Smooth muscle cell (in vitro differentiated cells): Measurements from ENCODE around the gene MVB12A. TPM values are rescaled to one million over a fixed set of nuclear protein-coding genes. Genes with fewer than 3 reads are reported as not detected.

Experiments used
- DNase-seq: peaks from one replicate; lab custom pipeline; 2025; ENCODE audit not compliant: unreplicated experiment; lab: John Stamatoyannopoulos, UW
- H2AFZ ChIP-seq: fragments of 200-600 bp; sonication (generic); 2 replicates; pipeline ENCODE4 v1.6.0; 2016; ENCODE audit warnings: antibody characterized with exemption, low read depth, mild to moderate bottlenecking
- H3F3A ChIP-seq: fragments of 200-600 bp; sonication (generic); 2 replicates; pipeline ENCODE4 v1.6.0; 2017; ENCODE audit warnings: antibody characterized with exemption, low read depth
- H3K27ac ChIP-seq: fragments of 200-600 bp; sonication (generic); 2 replicates; pipeline ENCODE4 v1.5.1; 2016; ENCODE audit warnings: low read depth, mild to moderate bottlenecking
- H3K27me3 ChIP-seq: fragments of 200-600 bp; sonication (generic); 2 replicates; pipeline ENCODE4 v1.6.1; 2016; ENCODE audit warnings: low read depth, mild to moderate bottlenecking
- H3K36me3 ChIP-seq: fragments of 200-600 bp; sonication (generic); 2 replicates; pipeline ENCODE4 v1.5.1; 2016; ENCODE audit warnings: low read depth
- H3K4me1 ChIP-seq: fragments of 200-600 bp; sonication (generic); 2 replicates; pipeline ENCODE4 v1.5.1; 2016; ENCODE audit warnings: low read depth
- H3K4me2 ChIP-seq: fragments of 200-600 bp; sonication (generic); 2 replicates; pipeline ENCODE4 v1.6.0; 2016; ENCODE audit warnings: mild to moderate bottlenecking
- H3K4me3 ChIP-seq: fragments of 200-600 bp; sonication (generic); 2 replicates; pipeline ENCODE4 v1.5.1; 2016; ENCODE audit warnings: mild to moderate bottlenecking
- H3K79me2 ChIP-seq: fragments of 200-600 bp; sonication (generic); 2 replicates; pipeline ENCODE4 v1.6.0; 2016; ENCODE audit warnings: low read depth, mild to moderate bottlenecking
- H3K9ac ChIP-seq: fragments of 200-600 bp; sonication (generic); 2 replicates; pipeline ENCODE4 v1.6.0; 2016; ENCODE audit warnings: low read depth
- H3K9me3 ChIP-seq: fragments of 200-600 bp; sonication (generic); replicated peaks from 2 replicates; pipeline ENCODE4 v1.5.1; 2016; ENCODE audit warnings: low read depth
- H4K20me1 ChIP-seq: fragments of 200-600 bp; sonication (generic); 2 replicates; pipeline ENCODE4 v1.6.0; 2016; ENCODE audit warnings: low read depth
- WGBS: methylation state at CpG from one replicate; pipeline ENCODE4 v1.1.7; 2016; ENCODE audit warnings: low lambda C conversion rate; 5-methylcytosine and 5-hydroxymethylcytosine counted together
- polyA plus RNA-seq: library from polyadenylated mRNA; unstranded; fragments of >200 nt; fragmentation: Nextera tagmentation; extraction: Ambion mirVana; gene quantifications from 2 replicates; pipeline ENCODE4 v1.2.1, GENCODE V29; 2016
- total RNA-seq: library from RNA; depleted of rRNA; stranded (reverse); fragments of >200 nt; gene quantifications from 2 replicates; pipeline ENCODE4 v1.2.3, GENCODE V29; 2014
- TF ChIP-seq, protein P1 (sequence below): fragments of 200-600 bp; sonication (generic); IDR thresholded peaks from 2 replicates; pipeline ENCODE4 v1.5.1; 2017; ENCODE audit warnings: borderline replicate concordance, mild to moderate bottlenecking, antibody characterized with exemption; ENCODE audit not compliant: insufficient read depth, poor library complexity, severe bottlenecking

Gene MVB12A
- total and polyA plus RNA-seq, 2 experiments from 2014 or later, result 68.1 to 98.1 TPM

DNA sequence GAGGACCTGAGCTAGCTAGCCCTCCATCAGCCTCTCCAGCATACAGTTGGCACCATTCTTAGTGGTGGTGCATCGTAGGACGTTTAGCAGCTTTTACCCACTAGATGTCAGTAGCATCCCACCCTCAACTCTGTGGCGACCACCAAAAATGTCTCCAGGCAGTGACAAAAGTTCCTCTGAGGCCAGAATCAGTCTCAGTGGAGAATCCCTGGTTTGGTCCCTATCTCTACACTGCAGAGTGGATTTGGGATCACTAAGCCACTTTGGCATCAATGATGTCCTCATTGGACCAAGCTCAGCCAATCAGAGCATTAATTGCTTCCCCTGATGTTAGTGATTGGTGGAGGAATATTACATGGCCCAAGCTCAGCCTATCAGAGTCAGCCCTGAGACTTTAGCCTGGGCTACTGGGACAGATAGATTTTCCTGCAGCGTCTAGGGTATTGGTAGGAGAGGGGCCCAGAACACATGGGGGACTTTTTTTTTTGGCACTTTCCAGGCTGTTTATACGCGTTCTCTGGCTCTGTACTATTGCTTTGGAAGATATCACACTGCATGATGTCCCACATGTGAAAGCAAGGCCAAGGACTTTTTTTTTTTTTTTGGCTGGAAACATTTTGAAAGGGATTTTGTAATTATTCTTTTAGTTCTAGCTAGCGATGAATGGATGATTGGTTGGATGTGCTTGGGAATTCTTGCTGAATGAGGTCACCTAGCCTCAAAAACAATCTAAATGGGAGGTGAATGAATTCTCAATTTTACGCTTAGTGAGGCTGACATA, 21.6 kb downstream of the MVB12A start:
- H3K9ac ChIP-seq, result no peak overlapping the region
- H3K4me2 ChIP-seq, result no peak overlapping the region
- no peaks in the 10 kb centered on the region for H3K4me1 ChIP-seq
- H3K27me3 ChIP-seq, result no peaks in the 10 kb centered on the region
- no peaks in the 10 kb centered on the region for H3F3A ChIP-seq
- H3K79me2 ChIP-seq, result no peaks in the 10 kb centered on the region
- H2AFZ ChIP-seq, result no peak overlapping the region
- no peak for DNase-seq
- H3K4me3 ChIP-seq, result no peak overlapping the region
- no peaks in the 10 kb centered on the region for H4K20me1 ChIP-seq
- no peaks in the 10 kb centered on the region for H3K9me3 ChIP-seq
- no peak overlapping the region for H3K27ac ChIP-seq
- TF ChIP-seq, protein P1, sequence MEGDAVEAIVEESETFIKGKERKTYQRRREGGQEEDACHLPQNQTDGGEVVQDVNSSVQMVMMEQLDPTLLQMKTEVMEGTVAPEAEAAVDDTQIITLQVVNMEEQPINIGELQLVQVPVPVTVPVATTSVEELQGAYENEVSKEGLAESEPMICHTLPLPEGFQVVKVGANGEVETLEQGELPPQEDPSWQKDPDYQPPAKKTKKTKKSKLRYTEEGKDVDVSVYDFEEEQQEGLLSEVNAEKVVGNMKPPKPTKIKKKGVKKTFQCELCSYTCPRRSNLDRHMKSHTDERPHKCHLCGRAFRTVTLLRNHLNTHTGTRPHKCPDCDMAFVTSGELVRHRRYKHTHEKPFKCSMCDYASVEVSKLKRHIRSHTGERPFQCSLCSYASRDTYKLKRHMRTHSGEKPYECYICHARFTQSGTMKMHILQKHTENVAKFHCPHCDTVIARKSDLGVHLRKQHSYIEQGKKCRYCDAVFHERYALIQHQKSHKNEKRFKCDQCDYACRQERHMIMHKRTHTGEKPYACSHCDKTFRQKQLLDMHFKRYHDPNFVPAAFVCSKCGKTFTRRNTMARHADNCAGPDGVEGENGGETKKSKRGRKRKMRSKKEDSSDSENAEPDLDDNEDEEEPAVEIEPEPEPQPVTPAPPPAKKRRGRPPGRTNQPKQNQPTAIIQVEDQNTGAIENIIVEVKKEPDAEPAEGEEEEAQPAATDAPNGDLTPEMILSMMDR, result peak; percentile 43
- WGBS, result 61% methylated on average over 8 of the region's 8 CpGs
- no peaks in the 10 kb centered on the region for H3K36me3 ChIP-seq

DNA sequence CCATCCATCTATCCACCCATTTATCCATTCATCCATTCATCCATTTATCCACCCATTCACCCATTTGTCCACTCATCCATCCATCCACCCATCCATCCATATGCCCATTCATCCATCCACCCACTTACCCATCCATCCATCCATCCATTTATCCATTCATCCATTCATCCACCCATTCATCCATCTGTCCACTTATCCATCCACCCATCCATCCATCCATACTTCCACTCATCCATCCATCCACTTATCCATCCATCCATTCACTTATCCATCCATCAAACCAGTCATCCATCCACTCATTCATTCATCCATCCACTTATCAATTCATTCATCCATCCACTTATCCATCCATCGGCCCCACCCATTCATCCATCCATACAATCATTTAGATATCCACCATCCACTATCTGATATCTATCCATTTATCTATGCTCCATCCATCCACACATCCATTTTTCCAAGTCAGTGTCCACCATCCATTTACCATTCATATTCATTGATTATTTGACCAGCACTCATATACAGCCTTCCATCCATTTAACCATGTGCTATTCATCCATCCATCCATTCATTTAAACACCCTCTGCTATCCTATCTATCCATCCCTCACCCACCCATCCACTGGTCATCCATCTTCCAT, 25.8 kb downstream of the MVB12A start:
- 95% methylated on average over 1 of the region's 1 CpG for WGBS
- DNase-seq, result no peak
- no peaks in the 10 kb centered on the region for H4K20me1 ChIP-seq

DNA sequence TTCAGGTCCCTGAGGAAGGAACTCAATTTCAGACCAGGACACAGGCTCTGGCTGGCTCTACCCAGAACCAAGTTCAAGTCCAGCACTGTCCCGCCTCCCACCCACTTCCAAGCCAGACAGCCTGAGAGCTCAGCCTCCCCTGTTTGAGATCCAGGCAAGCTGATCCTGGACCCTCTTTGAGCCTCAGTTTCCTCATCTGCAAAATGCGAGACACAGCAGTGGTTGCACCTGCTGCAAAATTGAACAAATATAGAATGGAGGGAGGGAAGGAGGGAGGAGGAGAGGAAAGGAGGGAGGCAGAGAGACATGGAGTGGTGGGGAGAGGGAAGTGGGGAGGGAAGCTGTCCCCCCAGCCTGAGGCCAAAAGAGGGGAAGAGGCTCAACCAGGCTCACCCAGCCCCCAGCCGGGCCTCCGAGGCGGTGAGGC, 27.9 kb downstream of the MVB12A start:
- Histone ChIP-seq H3K27me3 (peaks cover 9% of the 10 kb centered on the region), H3K9ac (no peak overlapping the region), H3K79me2 (no peaks in the 10 kb centered on the region), H4K20me1 (no peaks in the 10 kb centered on the region), H3K27ac (no peak overlapping the region), H3K4me2 (peak overlapping the region; percentile 95), H3K4me1 (no peaks in the 10 kb centered on the region), H3K9me3 (no peaks in the 10 kb centered on the region), H3F3A (no peaks in the 10 kb centered on the region), H2AFZ (no peak overlapping the region), H3K36me3 (no peaks in the 10 kb centered on the region), H3K4me3 (peak overlapping the region; percentile 64)
- TF ChIP-seq, protein P1, result no peak
- 95% methylated on average over 2 of the region's 5 CpGs for whole genome bisulfite sequencing
- no peak for DNase-seq

More for the DNA sequence above, 25.8 kb downstream of the MVB12A start:
- no peak overlapping the region for H3K9ac ChIP-seq
- H2AFZ ChIP-seq, result no peak overlapping the region
- no peaks in the 10 kb centered on the region for H3K9me3 ChIP-seq
- H3K36me3 ChIP-seq, result no peaks in the 10 kb centered on the region
- H3K27ac ChIP-seq, result no peak overlapping the region
- H3K4me2 ChIP-seq, result no peak overlapping the region
- H3K79me2 ChIP-seq, result no peaks in the 10 kb centered on the region
- no peak overlapping the region for H3K4me3 ChIP-seq
- TF ChIP-seq, protein P1, result no peak
- H3F3A ChIP-seq, result no peaks in the 10 kb centered on the region
- no peaks in the 10 kb centered on the region for H3K4me1 ChIP-seq
- H3K27me3 ChIP-seq, result peaks cover 9% of the 10 kb centered on the region
